HG03175 (cell line): Measurements from ENCODE around the gene IMMP1L.

Experiments
- ATAC-seq: cut with Tn5 transposase; IDR thresholded peaks from one replicate; pipeline ENCODE4 v1.9.1; 2021; ENCODE audit warnings: mild to moderate bottlenecking, moderate library complexity; ENCODE audit not compliant: unreplicated experiment

Gene IMMP1L

GRCh38 chr11:31477528-31478222 lies 31.7 kb downstream of the IMMP1L start:
- no peak for ATAC-seq

- no peak for ATAC-seq
Observed at GRCh38 chr11:31474083-31474482, 35.3 kb downstream of the IMMP1L start.

GRCh38 chr11:31464436-31464835 lies 45.0 kb downstream of the IMMP1L start:
- ATAC-seq: no peak

GRCh38 chr11:31455177-31455576 lies 54.2 kb downstream of the IMMP1L start:
- ATAC-seq: no peak

- no peak for ATAC-seq
Observed at GRCh38 chr11:31450841-31451240, 58.6 kb downstream of the IMMP1L start.

GRCh38 chr11:31449040-31449439 lies 60.4 kb downstream of the IMMP1L start:
- no peak for ATAC-seq

- no peak for ATAC-seq
Observed at GRCh38 chr11:31445621-31446020, 63.8 kb downstream of the IMMP1L start.

- no peak for ATAC-seq
Observed at GRCh38 chr11:31443802-31444201, 65.6 kb downstream of the IMMP1L start.

GRCh38 chr11:31442086-31442485 lies 67.3 kb downstream of the IMMP1L start:
- no peak for ATAC-seq

- ATAC-seq: no peak
Observed at GRCh38 chr11:31441296-31441695, 68.1 kb downstream of the IMMP1L start.

GRCh38 chr11:31437742-31438435 lies 71.5 kb downstream of the IMMP1L start:
- no peak for ATAC-seq

GRCh38 chr11:31433851-31434250 lies 75.6 kb downstream of the IMMP1L start:
- no peak for ATAC-seq

GRCh38 chr11:31424652-31425051 lies 84.8 kb downstream of the IMMP1L start:
- no peak for ATAC-seq

- no peak for ATAC-seq
Observed at GRCh38 chr11:31422703-31423102, 86.7 kb downstream of the IMMP1L start.

- ATAC-seq: no peak
Observed at GRCh38 chr11:31421820-31422219, 87.6 kb downstream of the IMMP1L start.

- no peak for ATAC-seq
Observed at GRCh38 chr11:31419669-31420068, 89.8 kb downstream of the IMMP1L start.

GRCh38 chr11:31419138-31419537 lies 90.3 kb downstream of the IMMP1L start:
- ATAC-seq: no peak

- ATAC-seq: no peak
Observed at GRCh38 chr11:31417816-31418215, 91.6 kb downstream of the IMMP1L start.

- no peak for ATAC-seq
Observed at GRCh38 chr11:31417357-31417756, 92.1 kb downstream of the IMMP1L start.

- no peak for ATAC-seq
Observed at GRCh38 chr11:31415435-31415834, 94.0 kb downstream of the IMMP1L start.

GRCh38 chr11:31414338-31414737 lies 95.1 kb downstream of the IMMP1L start:
- ATAC-seq: no peak

GRCh38 chr11:31412946-31413345 lies 96.5 kb downstream of the IMMP1L start:
- no peak for ATAC-seq

- ATAC-seq: no peak
Observed at GRCh38 chr11:31408201-31408600, 101.2 kb downstream of the IMMP1L start.
